Suppressor macrophage (primary cell): Measurements from ENCODE around the gene WIPF1.

Source experiments
- DNase-seq, 4 experiments: peaks; one replicate each; pipeline ENCODE4 v3.0.0-alpha.2; 2020 to 2022
- total RNA-seq, 17 experiments: gene quantifications; one replicate each; lab custom pipeline; 2026; ENCODE audit warnings: mixed read lengths in 6 of 17, inconsistent platforms in 3 of 17; lab: John Stamatoyannopoulos, UW

WIPF1 gene, protein sequence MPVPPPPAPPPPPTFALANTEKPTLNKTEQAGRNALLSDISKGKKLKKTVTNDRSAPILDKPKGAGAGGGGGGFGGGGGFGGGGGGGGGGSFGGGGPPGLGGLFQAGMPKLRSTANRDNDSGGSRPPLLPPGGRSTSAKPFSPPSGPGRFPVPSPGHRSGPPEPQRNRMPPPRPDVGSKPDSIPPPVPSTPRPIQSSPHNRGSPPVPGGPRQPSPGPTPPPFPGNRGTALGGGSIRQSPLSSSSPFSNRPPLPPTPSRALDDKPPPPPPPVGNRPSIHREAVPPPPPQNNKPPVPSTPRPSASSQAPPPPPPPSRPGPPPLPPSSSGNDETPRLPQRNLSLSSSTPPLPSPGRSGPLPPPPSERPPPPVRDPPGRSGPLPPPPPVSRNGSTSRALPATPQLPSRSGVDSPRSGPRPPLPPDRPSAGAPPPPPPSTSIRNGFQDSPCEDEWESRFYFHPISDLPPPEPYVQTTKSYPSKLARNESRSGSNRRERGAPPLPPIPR
- 42.8 to 326 (median 179) reads per million in 17 experiments for total RNA-seq

DNA sequence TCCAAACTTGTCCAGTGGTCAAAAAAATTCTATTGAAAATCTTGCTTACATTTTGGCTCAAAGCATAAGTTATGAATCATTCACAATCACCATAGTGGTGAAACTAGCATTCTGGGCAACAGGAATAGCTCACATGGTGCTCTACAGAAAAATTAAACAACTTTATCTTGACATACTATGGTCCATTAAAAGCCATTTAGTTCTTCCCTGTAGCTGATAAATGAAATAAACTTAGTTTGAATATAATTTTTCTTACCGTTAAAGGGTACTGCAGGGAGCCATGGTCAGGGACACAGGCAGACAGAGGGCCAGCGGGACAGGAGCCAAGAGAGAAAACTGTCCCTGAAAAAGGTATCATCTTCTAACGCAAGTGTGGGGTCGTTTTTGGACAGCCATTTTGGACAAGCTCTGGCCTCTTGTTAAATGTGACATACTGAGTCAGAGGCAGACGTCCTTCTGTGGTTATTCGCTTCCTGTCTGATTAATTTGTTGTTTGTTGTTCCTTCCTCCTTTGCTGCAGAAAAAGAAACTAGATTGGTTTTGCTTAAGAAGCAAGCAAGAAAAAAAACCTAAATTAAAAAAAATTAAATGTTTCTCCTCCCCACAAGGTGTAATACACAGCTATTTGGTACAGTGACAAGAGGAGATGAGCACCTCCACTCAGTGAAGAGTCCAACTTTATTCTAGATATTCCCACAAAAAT lies at the start of gene WIPF1:
TSS of gene WIPF1 (minus strand) at position 460 of the 703 bp plus-strand sequence. CDS start 12,231 bp downstream, outside the sequence.
- DNase-seq: peak; percentile 83 to 95 (median 90)

- DNase-seq: no peak
These were observed 47.7 kb upstream of the WIPF1 start for GRCh38 chr2:174645296-174645695.

- DNase-seq: no peak
These were observed 46.8 kb upstream of the WIPF1 start for GRCh38 chr2:174644406-174644805.

GRCh38 chr2:174643356-174643755 lies 45.8 kb upstream of the WIPF1 start:
- DNase-seq: no peak

- DNase-seq: no peak
These were observed 43.6 kb upstream of the WIPF1 start for GRCh38 chr2:174641168-174641567.

DNA sequence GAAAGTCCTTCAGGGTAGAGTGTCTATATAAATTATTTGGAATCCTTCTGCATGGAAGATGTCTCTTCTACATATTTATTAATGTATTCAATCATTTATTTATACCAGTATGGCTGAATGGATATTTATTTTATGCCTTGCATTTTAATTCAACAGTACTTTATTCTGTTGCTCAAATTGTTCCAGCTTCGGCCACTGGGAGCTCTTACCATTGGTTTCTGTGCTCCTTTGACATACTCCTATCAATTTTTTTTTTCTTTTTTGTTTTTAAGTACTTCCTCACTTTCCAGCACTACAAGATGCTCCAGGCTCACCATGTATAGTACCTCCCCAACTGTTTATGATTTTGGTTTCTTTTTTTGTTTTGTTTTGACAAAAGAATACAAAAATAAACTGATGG lies 39.4 kb upstream of the WIPF1 start:
- DNase-seq: no peak

DNA sequence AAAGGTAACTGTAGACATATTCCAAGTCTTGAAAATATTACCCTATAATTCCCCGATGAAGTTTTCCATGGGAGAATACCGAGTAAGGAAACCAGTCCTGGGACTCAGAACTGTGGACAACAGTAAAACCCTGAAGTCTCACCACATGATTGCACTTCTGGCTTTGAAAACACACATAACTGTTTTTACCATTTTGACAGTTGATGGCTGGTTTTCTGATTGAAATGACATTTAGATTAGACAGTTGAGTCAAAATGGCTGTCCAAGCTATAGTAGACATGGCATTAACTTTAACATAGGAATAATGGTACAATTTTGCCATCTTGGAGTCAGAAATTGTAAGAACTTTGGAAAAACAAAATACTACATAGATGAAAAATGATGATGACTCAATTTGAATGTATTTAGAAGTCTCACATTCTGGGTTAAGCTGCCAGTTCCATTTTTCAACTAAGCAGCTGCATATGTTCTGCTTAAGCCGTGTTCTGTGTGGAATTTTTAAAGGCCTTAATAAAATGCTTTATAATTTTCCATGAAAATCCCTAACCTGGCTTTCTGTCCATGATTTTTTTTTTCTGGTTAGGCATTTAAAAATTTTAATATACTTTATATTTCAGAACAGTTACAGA lies 38.3 kb upstream of the WIPF1 start:
- no peak for DNase-seq

DNA sequence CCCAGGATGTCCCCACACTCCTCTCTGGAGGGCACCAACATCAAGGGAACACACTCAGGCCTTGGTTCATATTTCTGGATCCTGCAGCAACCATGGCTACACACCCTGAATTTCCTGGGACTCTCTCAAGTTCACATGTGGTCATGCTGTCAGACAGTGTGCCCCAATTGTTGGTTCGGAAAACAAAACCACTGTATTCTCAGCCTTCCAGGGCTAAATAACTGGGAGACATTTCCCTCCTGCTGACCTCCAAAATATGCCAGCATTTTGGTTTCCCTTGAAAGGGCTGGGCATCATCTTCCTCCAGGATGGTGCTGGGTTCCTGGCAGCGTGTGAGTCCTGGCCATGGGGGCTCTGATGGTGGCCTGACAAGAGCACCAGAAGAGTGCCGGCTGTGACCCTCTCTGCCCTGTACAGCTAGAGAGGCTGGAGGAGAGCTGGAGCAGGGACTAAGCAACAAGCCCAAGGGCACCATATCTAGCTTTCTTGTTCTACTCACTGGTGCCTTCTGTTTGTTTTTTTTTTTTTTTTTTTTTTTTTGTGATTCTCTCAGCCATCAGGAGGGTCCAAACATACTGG lies 37.5 kb upstream of the WIPF1 start:
- DNase-seq: no peak

GRCh38 chr2:174634130-174635014 lies 36.8 kb upstream of the WIPF1 start:
- peak; percentile 68 to 85 (median 77) for DNase-seq

DNA sequence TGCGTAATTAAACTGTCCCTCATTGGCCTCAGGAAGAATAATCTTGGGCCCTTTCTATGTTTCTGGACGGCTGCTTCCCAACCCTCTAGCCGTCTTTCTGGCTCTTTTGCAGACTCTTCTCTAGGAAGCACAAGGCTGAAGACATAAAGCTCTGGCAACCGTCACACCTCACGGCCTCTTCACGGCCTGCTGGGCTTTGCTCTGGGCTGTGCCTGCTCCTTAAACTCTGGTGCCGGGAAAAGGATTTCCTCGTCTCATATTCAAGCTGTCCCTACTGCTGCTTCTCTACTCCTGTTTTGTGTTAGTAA lies 36.0 kb upstream of the WIPF1 start:
- peak; percentile 30 to 54 (median 46) for DNase-seq

DNA sequence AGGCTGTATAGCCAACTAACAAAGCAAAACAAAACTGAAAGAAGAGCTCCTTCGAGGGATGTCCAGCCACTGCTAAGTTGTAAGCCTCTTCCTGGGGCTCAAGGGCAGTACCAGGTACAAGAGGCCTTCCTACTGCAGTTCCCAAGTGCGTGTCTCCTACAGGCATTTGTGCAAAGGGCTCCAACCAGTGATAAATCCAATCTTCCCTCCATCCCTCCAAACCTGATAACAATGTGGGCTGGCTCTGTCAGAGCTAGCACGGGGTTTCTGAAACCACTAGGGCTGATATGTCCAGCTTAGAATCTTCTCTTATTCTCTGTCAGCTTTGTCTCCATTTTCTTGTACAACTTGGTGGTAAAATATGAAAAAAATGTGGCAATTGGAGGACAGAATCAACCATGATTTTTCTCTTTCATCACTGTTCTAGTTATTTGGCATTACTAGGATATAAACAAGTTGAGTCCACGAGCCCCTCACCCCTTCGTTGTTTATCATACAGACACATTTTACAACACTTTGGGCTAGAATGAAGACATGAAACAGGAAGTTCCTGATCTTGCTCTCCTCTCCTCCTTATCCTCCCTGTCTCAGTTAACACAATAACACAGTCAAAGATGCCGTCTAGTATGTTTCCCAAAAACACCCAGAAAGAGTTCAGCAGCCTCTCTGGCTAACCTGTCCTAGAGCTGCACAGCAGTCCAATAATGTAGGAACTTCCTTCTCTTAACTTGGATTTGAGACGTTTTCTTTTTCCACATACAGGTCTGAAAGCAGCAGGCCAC lies 35.4 kb upstream of the WIPF1 start:
- peak in 2 of 4 experiments; percentile 43 to 49 for DNase-seq

DNA sequence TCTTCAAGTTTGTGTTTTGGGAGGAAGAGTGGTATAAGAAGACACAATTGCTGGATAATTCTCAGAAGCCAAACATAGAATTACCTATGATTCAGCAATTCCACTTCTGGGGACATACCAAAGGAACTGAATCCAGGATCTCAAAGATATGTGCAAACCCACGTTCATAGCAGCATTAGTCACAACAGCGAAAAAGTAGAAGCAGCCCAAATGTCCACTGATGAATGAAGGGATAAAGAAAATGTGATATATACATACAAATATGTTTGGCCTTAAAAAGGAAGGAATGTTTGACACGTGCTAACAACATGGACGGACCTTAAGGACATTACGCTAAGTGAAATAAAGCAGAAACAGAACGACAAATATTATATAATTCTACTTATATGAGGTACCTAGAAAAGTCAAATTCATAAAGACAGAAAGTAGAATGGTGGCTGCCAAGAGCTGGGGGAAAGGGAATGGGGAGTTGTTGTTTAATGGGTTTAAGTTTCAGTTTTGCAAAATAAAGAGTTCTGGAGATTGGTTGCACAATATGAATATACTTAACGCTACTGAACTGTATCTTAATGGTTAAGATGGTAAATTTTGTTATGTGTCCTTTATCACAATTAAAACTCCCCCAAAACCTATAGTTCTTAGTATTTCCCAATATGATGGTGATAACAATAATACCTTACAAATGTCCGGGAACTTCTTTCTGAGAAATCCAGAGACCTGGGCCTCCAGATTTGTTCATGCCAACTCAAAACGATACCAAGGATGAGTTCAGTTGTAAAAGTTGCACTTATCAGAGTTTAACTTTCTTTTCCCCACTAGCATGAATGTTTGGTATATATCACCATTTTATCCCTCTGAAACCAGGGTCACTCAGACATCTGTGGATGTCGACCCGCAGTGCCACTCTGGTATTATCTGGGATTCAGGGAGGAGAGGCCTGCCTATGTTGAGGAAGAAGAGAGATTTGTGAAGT lies 33.7 kb upstream of the WIPF1 start:
- DNase-seq: peak in 2 of 4 experiments; percentile 50 to 63

GRCh38 chr2:174630107-174630506 lies 32.5 kb upstream of the WIPF1 start:
- no peak for DNase-seq

- DNase-seq: no peak
These were observed 31.9 kb upstream of the WIPF1 start for GRCh38 chr2:174629506-174629905.

- DNase-seq: no peak
These were observed 31.0 kb upstream of the WIPF1 start for GRCh38 chr2:174628528-174629169.

GRCh38 chr2:174627216-174627615 lies 29.6 kb upstream of the WIPF1 start:
- no peak for DNase-seq

DNA sequence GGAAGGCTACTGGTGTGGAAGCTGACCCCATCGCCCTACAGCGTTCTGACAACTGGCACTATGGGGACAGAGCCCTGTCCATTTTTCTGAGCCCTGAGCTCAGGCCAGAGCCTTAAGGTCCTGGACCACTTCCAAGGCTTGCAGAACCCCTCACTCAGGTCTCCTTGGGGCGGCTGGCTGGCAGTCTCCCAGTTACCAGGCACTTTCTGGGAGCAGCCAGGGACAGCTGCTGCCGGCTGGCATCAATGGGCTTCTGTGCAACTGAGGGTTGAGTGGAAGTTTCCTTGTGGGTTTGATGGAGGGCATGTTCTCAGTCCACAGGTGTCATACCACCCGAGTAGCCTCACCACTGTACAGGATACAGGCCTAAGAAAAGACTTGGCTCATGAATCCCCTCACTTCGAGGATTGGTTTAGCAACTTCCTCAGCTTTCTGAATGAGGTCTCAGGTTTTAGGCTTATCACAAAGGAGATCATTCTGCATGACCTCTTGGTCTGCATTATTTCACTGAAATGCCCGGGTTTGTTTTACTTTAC lies 27.4 kb upstream of the WIPF1 start:
- DNase-seq: no peak

DNA sequence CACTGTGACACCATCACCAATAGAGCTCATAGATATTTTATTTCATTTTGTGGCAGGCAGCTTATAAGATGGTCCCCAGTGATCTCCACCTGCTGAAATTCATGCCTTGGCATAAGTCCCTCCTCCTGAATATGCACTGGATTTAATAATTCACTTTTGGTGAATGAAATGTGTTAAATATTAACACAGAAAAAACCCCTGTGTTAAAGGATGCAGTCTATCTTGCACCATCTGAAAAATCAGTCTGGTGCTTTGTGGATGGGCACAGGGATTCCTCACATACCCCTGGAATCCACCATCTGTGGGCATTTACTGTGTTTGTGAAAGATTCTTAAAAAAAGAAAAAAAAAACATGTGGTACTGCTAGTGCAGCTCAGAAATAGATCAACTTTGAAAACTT lies 26.1 kb upstream of the WIPF1 start:
- DNase-seq: no peak

DNA sequence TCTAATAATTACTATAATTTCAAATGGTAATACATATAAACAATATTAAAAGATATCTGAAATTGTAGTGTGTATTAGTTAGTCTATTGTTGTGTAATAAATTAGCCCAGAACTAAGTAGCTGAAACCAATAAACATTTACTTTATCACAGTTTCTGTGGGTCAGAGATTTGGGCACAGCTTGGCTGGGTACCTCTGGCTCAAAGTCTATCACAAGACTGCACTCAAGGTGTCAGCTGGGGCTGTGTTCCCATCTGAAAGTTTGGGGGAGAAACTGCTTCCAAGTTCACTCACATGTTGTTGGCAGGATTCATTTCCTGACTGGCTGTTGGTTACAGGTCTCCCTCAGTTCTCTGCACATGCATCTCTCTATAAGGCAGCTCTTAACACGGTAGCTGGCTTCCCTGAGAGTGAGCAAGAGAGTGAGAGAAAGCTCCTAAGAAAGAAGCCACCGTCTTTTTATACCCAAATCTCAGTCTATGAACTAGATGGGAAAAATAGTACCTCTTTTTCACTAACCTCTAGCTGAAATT lies 25.6 kb upstream of the WIPF1 start:
- DNase-seq: no peak
